Activated CD4-positive, alpha-beta T cell treated with anti-CD3 and anti-CD28 coated beads, Interleukin-2, amount 50 U/mL, for 24 hours (primary cell): ENCODE measurements around the gene DMXL1.
"Not testable (repeated sequence)": the region's sequence is repeated elsewhere in the genome, so short reads cannot be mapped to it uniquely, and the experiment has no call there.

Experiments
- DNase-seq, 2 donors: peaks; one replicate each; pipeline ENCODE4 v3.0.0-alpha.2; 2020; ENCODE audit warnings: low read depth in 1 of 2, low spot score in 1 of 2

DMXL1 gene

GRCh38 chr5:119063579-119064379, 7.1 kb upstream of the DMXL1 start:
- no peak for DNase-seq

DNA sequence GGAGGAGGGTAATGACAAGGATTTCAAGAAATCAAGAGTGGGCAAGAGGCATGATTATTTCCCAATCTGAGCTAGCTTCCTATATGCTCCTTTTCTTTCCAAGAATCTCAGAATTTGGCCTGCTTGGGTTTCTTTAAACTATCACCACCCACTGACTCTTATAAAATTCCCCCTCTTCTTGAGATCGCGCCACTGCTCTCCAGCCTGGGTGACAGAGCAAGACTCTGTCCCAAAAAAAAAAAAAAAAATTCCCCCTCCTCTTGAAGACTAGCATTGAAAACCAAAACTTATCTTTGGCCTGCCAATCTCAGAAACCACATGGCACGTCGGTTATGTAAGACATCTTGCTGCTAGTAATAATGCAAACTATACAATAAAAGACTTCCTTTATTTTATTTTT, 3.4 kb upstream of the DMXL1 start:
- DNase-seq, result no peak

- no peak for DNase-seq
These were observed 384 bp upstream of the DMXL1 start for GRCh38 chr5:119070578-119070827.

GRCh38 chr5:119071561-119071995, 691 bp downstream of the DMXL1 start:
- DNase-seq, result no peak

- DNase-seq, result no peak
These were observed 1.6 kb downstream of the DMXL1 start for GRCh38 chr5:119072496-119072895.

- not testable (repeated sequence) for DNase-seq
These were observed 3.0 kb downstream of the DMXL1 start for GRCh38 chr5:119073746-119074337.

DNA sequence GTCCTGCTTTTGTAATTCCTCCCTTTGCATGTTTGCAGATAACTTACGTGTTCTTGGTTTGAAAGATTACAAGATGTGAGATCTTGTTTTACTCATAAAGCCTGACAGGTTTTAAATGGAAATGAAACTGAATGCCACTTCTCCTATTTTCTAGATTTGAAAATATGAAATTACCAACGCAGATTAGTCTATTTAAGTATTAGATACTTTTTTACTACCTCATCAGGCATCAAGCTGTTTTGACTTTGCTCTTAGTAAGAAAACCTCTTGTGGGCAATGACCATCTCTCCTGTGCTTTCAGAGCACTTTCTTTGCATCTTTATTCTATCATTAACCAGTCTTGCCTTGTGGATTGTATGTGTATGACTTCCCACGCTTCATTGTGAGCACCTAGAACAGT, 3.5 kb downstream of the DMXL1 start:
- no peak for DNase-seq

DNA sequence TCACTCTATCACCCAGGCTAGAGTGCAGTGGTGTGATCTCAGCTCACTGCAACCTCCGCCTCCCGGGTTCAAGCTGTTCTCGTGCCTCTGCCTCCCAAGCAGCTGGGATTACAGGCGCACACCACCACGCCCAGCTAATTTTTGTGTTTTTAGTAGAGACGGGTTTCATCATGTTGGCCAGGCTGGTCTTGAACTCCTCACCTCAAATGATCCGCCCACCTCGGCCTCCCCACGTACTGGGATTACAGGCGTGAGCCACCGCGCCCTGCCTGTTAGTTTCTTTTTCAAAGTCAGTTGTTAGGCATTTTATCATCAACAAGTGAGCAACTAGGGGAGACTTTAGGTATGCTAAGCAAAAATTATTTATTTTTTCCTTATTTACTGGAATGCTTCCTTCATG, 4.4 kb downstream of the DMXL1 start:
- DNase-seq, result not testable (repeated sequence)

- no peak for DNase-seq
These were observed 5.2 kb downstream of the DMXL1 start for GRCh38 chr5:119076080-119076479.

- DNase-seq, result no peak
These were observed 6.6 kb downstream of the DMXL1 start for GRCh38 chr5:119077444-119077843.

- no peak for DNase-seq
These were observed 7.4 kb downstream of the DMXL1 start for GRCh38 chr5:119078071-119078846.

- no peak for DNase-seq
These were observed 8.0 kb downstream of the DMXL1 start for GRCh38 chr5:119078861-119079260.

- DNase-seq, result peak in 1 of 2 donors; percentile 40
These were observed 8.5 kb downstream of the DMXL1 start for GRCh38 chr5:119079318-119079921.

DNA sequence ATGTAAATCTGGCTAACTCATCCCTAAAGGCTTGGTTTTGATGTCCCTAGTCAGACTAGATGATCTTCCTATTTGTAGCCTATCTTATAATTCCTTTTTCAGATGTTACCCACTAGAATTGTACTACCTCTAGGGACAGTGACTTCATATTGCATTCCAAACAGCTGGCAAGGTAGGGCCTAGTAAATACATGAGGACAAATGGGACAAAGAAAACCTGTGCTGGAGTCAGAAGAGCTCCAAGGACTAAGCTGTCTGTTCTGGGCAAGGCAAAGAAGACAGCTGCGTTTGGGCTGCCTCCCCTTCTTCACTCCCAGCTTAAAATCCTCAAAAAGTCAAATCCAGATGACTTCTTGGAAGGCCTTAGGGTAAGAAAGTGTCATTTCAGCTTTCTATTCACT, 10.0 kb downstream of the DMXL1 start:
- DNase-seq, result no peak

- no peak for DNase-seq
These were observed 11.8 kb downstream of the DMXL1 start for GRCh38 chr5:119082691-119083090.

GRCh38 chr5:119083679-119084078, 12.8 kb downstream of the DMXL1 start:
- DNase-seq, result no peak

DNA sequence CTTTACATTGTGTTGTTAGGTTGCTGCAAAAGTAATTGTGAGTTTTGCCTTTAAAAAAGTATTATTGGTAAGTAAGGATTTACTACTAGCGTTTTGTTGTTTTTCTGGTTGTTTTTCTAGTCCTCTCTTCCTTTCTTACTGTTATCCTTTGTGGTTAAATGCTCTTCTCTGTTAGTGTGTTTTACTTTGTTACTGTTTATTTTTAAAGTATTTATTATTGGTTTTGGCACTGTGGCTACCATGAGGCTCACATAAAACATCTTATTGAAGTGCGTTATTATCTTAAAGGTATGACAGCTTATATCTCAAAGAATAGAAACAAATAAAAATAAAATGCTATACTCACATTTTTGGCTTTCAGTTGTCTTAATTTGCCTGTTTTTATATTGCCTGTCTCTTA, 17.6 kb downstream of the DMXL1 start:
- DNase-seq, result no peak

DNA sequence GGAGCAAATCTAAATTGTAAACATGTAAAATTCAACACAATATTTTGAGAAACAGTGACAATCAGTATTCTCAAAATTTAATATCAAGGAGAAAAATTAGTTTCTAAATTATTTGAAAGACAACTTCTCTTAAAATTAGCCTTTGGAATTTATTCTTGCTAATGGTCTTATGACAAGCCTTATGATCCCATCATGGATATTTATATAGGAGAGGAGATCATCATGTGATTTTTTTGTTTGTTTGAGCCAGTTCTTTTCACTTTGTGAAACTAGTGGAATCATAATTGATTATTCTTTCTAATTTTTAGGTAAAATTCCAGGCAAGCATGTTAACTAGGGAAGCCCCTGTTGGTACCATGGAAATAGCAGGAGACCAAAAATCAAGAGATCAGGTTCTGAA, 24.7 kb downstream of the DMXL1 start:
- DNase-seq, result no peak

- DNase-seq, result no peak
These were observed 35.1 kb downstream of the DMXL1 start for GRCh38 chr5:119105971-119106370.

DNA sequence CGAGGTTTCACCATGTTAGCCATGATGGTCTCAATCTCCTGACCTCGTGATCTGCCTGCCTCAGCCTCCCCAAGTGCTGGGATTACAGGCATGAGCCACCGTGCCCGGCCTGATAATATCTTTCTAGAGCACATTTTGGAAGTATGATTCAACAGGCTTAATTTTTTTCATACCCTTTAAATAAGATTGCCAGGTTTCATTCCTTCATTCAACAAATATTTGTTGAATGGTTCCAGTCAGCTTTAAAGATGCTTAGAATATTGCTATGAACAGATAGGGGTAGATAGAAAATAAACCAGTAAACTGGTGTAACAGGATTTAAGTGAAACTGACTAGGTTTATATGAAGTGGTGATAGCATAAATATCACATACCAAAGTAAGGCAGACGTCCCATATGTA, 41.3 kb downstream of the DMXL1 start:
- DNase-seq, result no peak

GRCh38 chr5:119117237-119117636, 46.4 kb downstream of the DMXL1 start:
- DNase-seq, result no peak

GRCh38 chr5:119118000-119118399, 47.1 kb downstream of the DMXL1 start:
- no peak for DNase-seq
